ENCODE measurements around the gene C17orf67.
A peak's percentile ranks its signal among the peaks of the same experiment; 100 is the strongest.

The C17orf67 gene

GRCh38 chr17:56833057-56833808 is 487 bp downstream of the C17orf67 start:
- DNase-seq (ENCODE audit: low read depth in 3 of 3) = peak; percentile 35 to 47 (median 40)

DNA sequence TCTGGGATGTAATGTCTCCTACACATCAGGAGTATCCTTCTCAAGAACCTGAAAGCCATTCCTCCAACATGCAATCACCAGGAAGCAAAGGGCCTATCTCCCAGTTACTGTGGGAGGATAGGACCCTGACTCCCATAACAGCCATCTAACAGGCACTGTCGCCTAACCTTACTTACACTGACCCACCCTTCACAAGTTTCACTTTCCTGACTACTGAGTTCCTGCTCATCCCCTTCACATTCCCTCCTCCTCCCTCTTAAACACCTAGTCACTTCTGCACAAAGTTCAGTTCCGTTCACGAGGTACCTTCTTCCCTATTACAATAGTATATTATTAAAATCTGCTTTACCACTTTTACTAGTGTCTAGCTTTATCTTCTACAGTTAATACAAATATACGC is 1.3 kb downstream of the C17orf67 start:
- no peak for DNase-seq (ENCODE audit: low read depth in 3 of 3)

GRCh38 chr17:56831369-56832095 is 2.2 kb downstream of the C17orf67 start:
- DNase-seq (ENCODE audit: low read depth in 3 of 3) = no peak

GRCh38 chr17:56830726-56831368 is 2.9 kb downstream of the C17orf67 start:
- no peak for DNase-seq (ENCODE audit: low read depth in 3 of 3)

GRCh38 chr17:56826611-56827414 is 6.9 kb downstream of the C17orf67 start:
- no peak for DNase-seq (ENCODE audit: low read depth in 3 of 3)

GRCh38 chr17:56824503-56824902 is 9.2 kb downstream of the C17orf67 start:
- no peak for DNase-seq (ENCODE audit: low read depth in 3 of 3)

GRCh38 chr17:56823848-56824247 is 9.9 kb downstream of the C17orf67 start:
- DNase-seq (ENCODE audit: low read depth in 3 of 3) = no peak

DNA sequence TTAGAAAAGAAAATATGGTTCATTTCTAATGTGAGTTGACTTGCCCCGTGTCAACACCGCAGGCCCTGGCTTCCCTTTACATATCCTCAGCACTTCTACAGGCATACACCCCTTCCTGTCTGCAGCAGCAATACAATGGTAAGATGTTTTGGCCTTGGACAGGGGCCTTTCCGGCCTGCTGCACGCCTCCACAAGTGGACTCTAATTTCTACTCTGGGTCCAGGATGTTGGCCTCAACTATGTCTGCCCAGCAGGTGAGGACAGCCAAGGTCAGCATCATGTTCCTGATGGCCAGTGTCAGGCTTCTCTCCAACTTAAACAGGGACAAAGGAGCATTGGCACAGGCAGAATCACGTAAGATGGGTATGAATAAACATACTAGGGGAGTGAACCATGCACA is 11.0 kb downstream of the C17orf67 start:
- DNase-seq (ENCODE audit: low read depth in 3 of 3) = no peak

DNA sequence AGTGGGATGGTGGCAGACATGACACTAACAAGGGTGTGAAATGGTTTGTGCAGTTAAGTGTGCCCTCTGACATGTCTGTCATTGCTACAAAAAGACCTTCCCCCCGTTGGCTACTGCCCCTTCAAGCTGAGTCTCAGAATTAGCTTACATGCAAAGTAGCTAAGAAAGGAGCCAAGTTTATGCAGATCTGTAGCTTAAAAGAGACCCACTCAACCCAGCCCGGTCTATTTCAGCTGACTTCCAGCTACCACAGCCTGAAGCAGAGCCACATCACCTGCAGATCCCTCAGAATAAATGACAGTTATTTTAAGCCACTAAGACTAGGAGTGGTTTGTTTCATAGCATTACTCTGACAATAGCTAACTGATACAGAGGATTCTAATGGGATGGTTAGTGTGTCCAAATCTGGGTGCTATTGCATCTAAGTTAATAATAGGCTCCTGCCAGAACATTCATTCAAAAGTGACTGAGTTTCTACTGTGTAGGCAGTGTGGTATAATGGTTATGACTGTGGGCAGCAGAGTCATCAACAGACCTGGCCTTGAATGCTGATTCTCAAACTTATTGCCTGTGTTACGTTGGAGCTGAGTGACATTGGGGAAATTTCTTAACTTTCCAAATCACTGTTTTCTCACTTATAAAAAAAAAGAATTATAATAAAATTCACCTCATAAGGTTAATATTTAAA is 11.7 kb downstream of the C17orf67 start:
- DNase-seq (ENCODE audit: low read depth in 3 of 3) = no peak

- no peak for DNase-seq (ENCODE audit: low read depth in 3 of 3)
Observed at GRCh38 chr17:56820207-56820606, 13.5 kb downstream of the C17orf67 start.

GRCh38 chr17:56819431-56820145 is 14.1 kb downstream of the C17orf67 start:
- peak; percentile 31 to 63 (median 51) for DNase-seq (ENCODE audit: low read depth in 3 of 3)

DNA sequence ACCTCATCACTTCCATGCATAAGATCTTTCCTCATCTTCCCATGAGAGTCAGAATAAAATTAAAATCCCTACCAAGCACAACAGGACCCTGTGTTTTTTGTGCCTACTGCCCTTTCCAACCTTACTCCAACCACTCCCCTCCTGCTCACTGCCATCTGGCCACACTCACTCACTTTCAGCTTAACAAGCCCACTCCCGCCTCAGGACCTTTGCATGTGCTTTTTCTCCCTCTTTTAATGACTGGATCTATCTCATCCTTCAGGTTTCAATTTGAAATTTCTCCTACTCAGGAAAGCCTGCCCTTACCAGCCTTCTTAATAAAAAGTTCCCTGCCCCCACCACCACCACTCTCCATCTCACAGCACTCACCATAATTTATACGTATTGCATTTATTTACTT is 14.7 kb downstream of the C17orf67 start:
- DNase-seq (ENCODE audit: low read depth in 3 of 3) = no peak

GRCh38 chr17:56817066-56817465 is 16.7 kb downstream of the C17orf67 start:
- DNase-seq (ENCODE audit: low read depth in 3 of 3) = no peak

DNA sequence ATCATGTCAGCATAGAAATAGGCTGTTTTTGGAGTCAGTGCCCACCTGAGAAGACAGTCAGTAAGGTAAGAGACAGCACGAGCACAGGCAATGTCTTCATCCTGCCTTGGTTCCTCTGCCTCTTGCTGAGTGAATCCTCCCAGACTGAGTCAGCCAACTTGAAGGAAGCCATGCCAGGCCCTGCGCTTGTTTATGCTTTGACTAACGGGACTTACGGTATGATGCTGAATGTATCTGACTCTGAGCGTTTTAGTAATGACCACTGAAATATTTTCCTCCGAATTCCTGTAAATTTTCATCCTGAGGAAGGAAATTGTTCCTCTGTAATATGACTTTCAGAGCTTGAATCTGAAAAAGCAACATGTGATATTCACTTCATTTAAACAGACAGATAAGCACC is 18.0 kb downstream of the C17orf67 start:
- no peak for DNase-seq (ENCODE audit: low read depth in 3 of 3)

DNA sequence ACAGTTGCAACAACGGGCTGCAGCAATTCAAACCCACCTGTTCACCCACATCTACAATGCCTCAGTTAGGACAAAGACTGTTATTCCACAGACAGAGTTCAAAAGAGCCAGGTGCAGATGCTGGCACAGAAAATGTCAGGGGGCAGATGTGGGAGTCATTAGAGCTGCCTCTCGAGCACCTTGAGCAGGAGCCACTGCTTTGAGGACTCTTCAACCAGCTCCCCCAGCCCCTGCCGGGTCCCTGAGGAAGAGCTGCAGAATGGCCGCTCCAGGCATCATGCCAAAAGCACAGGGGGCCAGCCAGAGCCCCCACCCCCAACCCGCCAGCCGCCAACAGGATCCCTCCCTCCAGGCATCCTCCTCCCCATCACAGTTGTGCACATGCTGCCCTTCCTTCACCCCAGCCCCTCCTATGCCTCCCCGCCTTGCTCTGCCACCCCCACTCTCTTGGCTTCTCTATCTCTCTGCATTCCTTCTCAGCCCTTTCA is 20.8 kb downstream of the C17orf67 start:
- DNase-seq (ENCODE audit: low read depth in 3 of 3) = no peak

DNA sequence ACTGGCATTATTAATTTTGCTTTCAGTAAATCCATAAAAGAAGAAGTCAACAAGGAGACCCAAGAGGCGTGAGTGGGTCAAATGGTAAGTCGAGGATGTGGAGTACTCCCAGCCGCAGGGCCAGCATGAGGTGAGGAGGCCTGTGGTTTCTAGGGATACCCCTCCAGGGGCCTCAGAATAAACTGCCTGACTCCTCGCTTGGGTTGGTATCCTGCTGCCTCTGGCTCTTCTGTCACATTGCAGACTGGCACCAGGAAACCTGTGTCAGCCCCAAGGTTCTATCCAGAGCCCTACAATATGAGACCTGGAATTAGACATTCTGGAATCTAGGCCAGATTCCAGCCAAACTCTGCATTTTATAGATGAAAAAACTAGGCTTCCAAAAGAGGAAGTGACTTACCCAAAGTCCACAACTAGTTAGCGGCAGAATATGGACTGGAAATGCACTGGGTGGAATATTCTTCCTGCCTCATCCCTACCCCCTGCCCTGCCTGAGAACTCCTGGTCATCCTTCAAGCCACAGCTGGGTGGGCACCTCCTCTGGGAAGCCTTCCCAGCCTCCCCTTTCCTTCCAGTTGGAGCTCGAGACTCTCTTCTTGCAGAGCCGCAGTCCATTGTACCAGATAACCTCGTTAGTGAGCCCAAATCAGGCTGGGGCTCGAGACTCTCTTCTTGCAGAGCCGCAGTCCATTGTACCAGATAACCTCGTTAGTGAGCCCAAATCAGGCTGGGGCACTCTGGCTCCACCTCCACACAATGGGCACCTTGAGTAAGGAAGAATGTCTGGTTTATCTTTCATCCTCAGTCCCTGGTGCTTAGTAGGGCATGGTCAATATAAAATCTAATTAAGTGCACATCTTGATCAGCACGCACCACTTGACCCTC is 22.6 kb downstream of the C17orf67 start:
- no peak for DNase-seq (ENCODE audit: low read depth in 3 of 3)

GRCh38 chr17:56810343-56810742 is 23.4 kb downstream of the C17orf67 start:
- DNase-seq (ENCODE audit: low read depth in 3 of 3) = no peak

DNA sequence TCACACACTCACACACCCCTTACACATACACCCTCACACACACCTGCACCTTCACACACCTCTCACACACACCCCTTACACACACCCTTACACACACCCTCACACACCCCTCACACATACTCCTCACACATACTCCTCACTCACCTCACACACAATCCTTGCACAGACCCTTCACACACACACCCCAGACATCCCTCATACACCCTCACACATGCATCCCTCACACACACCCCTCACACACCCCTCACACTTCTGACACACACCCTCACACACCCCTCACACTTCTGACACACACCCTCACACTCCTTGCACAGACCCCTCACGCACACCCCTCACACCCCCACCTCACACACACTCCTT is 23.9 kb downstream of the C17orf67 start:
- no peak for DNase-seq (ENCODE audit: low read depth in 3 of 3)

DNA sequence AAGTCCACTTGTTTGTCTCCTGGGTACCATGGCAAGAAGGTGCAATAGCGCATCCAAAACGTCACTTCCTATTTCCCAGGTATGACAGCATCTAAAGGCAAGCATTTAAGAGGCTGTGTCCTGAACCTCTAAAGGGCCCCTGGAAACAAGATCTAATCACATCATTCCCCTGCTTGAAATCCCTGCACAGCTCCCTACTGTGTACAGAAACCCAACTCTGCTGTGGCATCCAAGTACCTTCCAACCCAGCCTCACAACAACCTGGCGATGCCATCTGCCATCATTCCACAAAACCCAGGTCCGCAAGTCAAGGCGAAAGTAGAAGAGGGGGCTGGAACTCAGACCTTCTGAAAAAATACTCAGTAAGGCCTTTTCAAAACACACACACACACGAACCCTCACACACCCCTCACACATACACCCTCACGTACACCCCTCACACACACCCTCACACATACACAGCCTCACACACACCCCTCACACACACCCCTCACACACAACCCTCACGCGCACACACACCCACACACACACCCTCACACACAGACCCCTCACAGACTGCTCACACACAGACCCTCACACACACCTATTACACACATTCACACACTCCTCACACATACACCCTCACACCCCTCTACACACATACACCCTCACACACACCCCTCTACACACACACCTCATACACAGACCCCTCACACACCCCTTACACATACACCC is 24.5 kb downstream of the C17orf67 start:
- no peak for DNase-seq (ENCODE audit: low read depth in 3 of 3)

All from stimulated activated CD4-positive, alpha-beta T cell treated with anti-CD3 and anti-CD28 coated beads, TNF-alpha, amount 100 ng/mL, for 4 hours (primary cell).